Pericardium fibroblast (primary cell): ENCODE data around the gene OR13C2. TPM values are rescaled to one million over a fixed set of nuclear protein-coding genes. Genes with fewer than 3 reads are reported as not detected.

Source experiments
- total RNA-seq: library from RNA; depleted of rRNA; stranded (reverse); fragments of >200 nt; gene quantifications from 2 replicates; pipeline ENCODE4 v1.2.3, GENCODE V29; 2015

Gene OR13C2, protein sequence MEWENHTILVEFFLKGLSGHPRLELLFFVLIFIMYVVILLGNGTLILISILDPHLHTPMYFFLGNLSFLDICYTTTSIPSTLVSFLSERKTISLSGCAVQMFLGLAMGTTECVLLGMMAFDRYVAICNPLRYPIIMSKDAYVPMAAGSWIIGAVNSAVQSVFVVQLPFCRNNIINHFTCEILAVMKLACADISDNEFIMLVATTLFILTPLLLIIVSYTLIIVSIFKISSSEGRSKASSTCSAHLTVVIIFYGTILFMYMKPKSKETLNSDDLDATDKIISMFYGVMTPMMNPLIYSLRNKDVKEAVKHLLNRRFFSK
- total RNA-seq = not detected in 2 replicates

DNA sequence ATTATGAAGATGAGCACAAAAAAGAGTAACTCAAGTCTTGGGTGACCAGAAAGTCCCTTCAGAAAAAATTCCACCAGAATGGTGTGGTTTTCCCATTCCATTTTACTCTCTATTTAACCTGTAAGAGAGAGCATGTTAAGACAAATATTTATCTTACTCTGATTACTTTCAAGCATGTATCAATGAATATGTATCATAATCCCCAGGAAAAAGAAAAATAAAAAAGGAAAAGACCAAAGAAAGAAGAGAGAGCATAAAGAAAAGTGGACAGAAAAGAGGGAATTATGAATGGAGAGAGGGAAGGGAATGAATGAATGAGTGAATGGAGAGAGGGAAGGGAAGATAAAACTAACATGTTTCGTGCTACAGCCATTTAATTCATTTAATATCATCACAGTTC, at the start of gene OR13C2:
TSS of gene OR13C2 (minus strand) at position 101 of the 400 bp plus-strand sequence. CDS start at position 101, 0 bp downstream.

DNA sequence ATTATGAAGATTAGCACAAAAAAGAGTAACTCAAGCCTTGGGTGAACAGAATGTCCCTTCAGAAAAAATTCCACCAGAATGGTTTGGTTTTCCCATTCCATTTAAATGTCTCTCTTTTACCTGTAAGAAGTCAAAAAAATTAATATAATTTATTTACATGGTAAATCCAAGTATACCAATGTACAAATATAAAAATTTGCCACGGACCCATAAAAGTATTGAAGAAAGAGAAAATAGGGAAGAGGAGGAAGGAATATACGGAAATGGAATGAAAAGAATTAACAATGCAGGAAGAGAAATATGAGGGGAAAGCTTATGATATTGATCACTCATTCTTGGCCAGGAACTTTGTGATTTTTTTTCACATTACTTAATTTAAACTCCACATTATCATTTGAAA, 12.7 kb upstream of the OR13C2 start, which contains the start of gene OR13C9:
TSS of gene OR13C9 (minus strand) at position 101 of the 400 bp plus-strand sequence. CDS start at position 101, 0 bp downstream.

DNA sequence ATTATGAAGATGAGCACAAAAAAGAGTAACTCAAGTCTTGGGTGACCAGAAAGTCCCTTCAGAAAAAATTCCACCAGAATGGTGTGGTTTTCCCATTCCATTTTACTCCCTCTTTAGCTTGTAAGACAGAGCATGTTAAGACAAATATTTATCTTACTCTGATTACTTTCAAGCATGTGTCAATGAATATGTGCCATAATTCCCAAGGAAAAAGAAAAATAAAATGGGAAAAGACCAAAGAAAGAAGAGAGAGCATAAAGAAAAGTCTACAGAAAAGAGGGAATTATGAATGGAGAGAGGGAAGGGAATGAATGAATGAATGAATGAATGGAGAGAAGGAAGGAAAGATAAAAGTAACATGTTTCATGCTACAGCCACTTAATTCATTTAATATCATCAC, 6.1 kb downstream of the OR13C2 start, which contains the start of gene OR13C5:
TSS of gene OR13C5 (minus strand) at position 101 of the 400 bp plus-strand sequence. CDS start at position 101, 0 bp downstream.

DNA sequence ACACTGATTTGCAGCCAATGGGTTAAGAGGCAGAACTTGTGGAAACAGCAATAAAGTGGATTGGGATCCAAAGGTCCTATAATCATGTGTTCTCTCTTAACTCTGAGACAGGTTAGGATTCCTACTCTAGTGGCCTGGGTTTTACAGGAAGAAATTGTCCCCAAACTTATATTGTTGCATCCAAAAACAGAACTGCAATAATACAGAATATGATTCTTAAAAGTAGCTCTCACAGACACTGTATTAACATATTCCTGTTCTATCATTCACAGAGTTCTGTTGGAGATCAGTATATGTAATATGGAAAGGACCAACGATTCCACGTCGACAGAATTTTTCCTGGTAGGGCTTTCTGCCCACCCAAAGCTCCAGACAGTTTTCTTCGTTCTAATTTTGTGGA, 36.6 kb downstream of the OR13C2 start, which contains the start of gene OR13C8:
TSS of gene OR13C8 (plus strand) at position 301 of the 400 bp plus-strand sequence. CDS start at position 301, 0 bp downstream.

Other genes with a start within 250 kb of the OR13C2 start
- gene OR13F1, start 101.4 kb downstream of the OR13C2 start, total RNA-seq = not detected in 2 replicates
- gene OR13C4, start 78.4 kb downstream of the OR13C2 start, total RNA-seq = not detected in 2 replicates
- gene OR13C3, start 68.8 kb downstream of the OR13C2 start, total RNA-seq = not detected in 2 replicates
- gene OR13C8, start 36.5 kb downstream of the OR13C2 start, total RNA-seq = not detected in 2 replicates
- gene OR13C5, start 6.2 kb downstream of the OR13C2 start, total RNA-seq = not detected in 2 replicates
- not detected in 2 replicates for gene OR13C9, start 12.6 kb upstream of the OR13C2 start, total RNA-seq
- not detected in 2 replicates for gene OR13D1, start 88.9 kb upstream of the OR13C2 start, total RNA-seq
- gene NIPSNAP3A, start 142.1 kb upstream of the OR13C2 start, total RNA-seq = 22.9 and 34.0 TPM in 2 replicates
- gene NIPSNAP3B, start 158.5 kb upstream of the OR13C2 start, total RNA-seq = 0.09 and 2.1 TPM in 2 replicates